DND-41 (cell line): Measurements from ENCODE around the gene HOXB8.

Experiments used
- EZH2 ChIP-seq: IDR thresholded peaks from 3 replicates; pipeline ENCODE4 v1.6.1; 2012; ENCODE audit warnings: borderline replicate concordance, low read depth, mild to moderate bottlenecking, moderate library complexity, low read length, inconsistent platforms; ENCODE audit not compliant: severe bottlenecking
- TF ChIP-seq, protein P1 (sequence below): IDR thresholded peaks from 2 replicates; pipeline ENCODE4 v1.5.1; 2012; ENCODE audit warnings: borderline replicate concordance, low read length, moderate library complexity, mild to moderate bottlenecking; ENCODE audit not compliant: poor library complexity, severe bottlenecking; ENCODE audit errors: extremely low read depth

DNA sequence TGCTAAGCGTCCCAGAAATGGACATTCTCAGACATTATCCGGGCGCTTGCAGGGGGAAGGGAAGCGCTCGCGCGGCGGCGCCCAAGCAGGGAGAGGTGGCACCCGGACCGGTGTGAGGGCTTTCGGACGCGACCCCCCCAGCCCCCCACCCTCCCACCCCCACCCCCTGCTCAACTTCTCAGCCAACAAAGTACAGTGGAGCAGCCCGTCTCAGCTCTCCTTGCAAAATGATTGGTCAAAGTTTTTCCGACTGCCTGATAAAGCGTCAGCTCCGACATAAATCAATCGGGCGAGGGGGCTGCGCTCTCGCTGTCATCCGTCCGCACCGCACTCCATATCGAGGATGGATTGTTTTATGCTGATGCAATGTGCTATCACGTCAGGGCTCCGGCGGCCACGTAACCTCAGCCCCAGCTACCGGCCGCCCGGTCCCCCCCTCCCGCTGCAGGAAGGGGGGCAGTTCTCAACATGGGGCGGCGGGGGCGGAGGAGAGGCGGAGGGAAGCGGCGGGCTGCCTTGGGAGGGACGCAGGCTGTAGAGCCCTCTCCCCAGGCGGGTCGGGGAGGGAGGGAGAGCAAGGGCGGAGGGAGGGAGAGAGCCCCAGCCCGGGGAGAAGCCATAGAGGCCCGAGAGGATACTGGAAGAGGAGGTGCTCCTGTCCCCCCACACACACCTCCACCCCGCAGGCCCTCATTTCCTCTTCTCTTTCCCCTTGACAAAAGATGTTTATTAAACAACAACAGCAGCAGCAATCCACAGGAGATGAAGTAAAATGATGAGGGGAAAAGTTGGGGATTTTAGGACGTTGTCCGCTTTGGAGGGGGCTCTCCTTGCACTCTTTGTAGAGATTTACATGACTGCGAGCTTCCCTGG, 11.4 kb upstream of the HOXB8 start, which contains the start of gene HOXB9:
- TF ChIP-seq, protein P1, sequence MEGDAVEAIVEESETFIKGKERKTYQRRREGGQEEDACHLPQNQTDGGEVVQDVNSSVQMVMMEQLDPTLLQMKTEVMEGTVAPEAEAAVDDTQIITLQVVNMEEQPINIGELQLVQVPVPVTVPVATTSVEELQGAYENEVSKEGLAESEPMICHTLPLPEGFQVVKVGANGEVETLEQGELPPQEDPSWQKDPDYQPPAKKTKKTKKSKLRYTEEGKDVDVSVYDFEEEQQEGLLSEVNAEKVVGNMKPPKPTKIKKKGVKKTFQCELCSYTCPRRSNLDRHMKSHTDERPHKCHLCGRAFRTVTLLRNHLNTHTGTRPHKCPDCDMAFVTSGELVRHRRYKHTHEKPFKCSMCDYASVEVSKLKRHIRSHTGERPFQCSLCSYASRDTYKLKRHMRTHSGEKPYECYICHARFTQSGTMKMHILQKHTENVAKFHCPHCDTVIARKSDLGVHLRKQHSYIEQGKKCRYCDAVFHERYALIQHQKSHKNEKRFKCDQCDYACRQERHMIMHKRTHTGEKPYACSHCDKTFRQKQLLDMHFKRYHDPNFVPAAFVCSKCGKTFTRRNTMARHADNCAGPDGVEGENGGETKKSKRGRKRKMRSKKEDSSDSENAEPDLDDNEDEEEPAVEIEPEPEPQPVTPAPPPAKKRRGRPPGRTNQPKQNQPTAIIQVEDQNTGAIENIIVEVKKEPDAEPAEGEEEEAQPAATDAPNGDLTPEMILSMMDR: no peak
- no peak for TF ChIP-seq EZH2
